ENCODE data around the gene MAML3. TPM values are rescaled to one million over a fixed set of nuclear protein-coding genes. Genes with fewer than 3 reads are reported as not detected.

MAML3 gene
- total and polyA plus RNA-seq, 9 donors = 11.1 to 23.8 (median 14.9) TPM

DNA sequence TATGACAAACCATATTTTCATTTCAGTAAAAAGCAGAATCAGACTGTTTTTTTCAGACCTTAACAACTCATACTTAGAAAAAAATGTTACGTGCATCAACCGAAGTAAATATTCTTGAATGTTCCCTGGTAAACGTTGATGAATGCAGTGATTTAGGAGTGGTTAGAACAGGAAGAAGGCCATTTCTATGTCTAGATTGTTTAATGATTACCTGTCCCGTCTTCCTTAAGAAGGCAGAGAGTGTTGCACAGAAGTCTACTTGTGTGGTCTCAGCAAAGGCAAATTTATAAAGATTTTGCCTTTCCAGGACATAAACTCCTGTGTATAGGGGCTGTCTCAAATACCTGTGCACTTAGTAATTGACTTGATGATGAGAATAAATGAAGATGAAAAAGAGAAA is 353.9 kb downstream of the MAML3 start:
- intact Hi-C loops (cut with DNase I) = loop anchor here in 1 of 4 donors (10.0 kb wide), 1 partner anchor 45 kb away; no protein-coding TSS in a partner anchor
- Histone ChIP-seq H3K4me1 (ENCODE audit: insufficient read depth) (peaks cover 3% of the 10 kb centered on the region), H3K27ac (no peak overlapping the region), H3K27me3 (no peaks in the 10 kb centered on the region), H3K36me3 (no peaks in the 10 kb centered on the region), H3K4me3 (no peak overlapping the region), H3K9me3 (no peaks in the 10 kb centered on the region)
- TF ChIP-seq EP300 (IDR thresholded peaks at IDR 0.05) (no peak), POLR2A (IDR thresholded peaks at IDR 0.05) (no peak)
- TF ChIP-seq, protein P1, sequence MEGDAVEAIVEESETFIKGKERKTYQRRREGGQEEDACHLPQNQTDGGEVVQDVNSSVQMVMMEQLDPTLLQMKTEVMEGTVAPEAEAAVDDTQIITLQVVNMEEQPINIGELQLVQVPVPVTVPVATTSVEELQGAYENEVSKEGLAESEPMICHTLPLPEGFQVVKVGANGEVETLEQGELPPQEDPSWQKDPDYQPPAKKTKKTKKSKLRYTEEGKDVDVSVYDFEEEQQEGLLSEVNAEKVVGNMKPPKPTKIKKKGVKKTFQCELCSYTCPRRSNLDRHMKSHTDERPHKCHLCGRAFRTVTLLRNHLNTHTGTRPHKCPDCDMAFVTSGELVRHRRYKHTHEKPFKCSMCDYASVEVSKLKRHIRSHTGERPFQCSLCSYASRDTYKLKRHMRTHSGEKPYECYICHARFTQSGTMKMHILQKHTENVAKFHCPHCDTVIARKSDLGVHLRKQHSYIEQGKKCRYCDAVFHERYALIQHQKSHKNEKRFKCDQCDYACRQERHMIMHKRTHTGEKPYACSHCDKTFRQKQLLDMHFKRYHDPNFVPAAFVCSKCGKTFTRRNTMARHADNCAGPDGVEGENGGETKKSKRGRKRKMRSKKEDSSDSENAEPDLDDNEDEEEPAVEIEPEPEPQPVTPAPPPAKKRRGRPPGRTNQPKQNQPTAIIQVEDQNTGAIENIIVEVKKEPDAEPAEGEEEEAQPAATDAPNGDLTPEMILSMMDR (IDR thresholded peaks at IDR 0.05) = no peak
- WGBS, 3 donors = 51 to 63% (median 56%) methylated on average over 4 of the region's 4 CpGs
- no peak for DNase-seq

DNA sequence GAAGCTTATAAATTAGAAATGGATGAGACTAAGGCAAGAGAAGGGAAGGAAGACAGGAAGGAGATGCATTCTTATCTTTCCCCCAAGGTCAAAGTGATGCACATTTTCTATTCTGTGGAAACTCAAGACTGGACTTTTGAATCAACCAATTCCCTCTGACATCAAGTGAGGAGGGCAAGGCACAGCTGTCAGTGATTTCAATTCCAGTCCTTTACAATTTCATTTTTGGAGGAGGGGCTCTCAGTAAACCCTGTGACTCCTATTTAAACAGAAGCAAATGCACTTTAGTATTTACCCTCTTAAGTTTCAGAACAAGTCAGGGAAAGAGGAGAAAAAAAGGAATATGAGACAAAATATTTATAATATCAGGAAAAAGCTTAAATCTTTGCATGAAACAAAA is 354.4 kb downstream of the MAML3 start:
- no peak overlapping the region for H3K27ac ChIP-seq
- DNase-seq = no peak
- peaks cover 3% of the 10 kb centered on the region for H3K4me1 ChIP-seq (ENCODE audit: insufficient read depth)
- no peaks in the 10 kb centered on the region for H3K9me3 ChIP-seq
- no peaks in the 10 kb centered on the region for H3K36me3 ChIP-seq
- H3K27me3 ChIP-seq = no peaks in the 10 kb centered on the region
- no peak overlapping the region for H3K4me3 ChIP-seq
- TF ChIP-seq, protein P1 (IDR thresholded peaks at IDR 0.05) = no peak
- TF ChIP-seq POLR2A (IDR thresholded peaks at IDR 0.05) (no peak), EP300 (IDR thresholded peaks at IDR 0.05) (no peak)
- intact Hi-C loops (cut with DNase I) = loop anchor here in 1 of 4 donors (10.0 kb wide), 1 partner anchor 45 kb away; no protein-coding TSS in a partner anchor

DNA sequence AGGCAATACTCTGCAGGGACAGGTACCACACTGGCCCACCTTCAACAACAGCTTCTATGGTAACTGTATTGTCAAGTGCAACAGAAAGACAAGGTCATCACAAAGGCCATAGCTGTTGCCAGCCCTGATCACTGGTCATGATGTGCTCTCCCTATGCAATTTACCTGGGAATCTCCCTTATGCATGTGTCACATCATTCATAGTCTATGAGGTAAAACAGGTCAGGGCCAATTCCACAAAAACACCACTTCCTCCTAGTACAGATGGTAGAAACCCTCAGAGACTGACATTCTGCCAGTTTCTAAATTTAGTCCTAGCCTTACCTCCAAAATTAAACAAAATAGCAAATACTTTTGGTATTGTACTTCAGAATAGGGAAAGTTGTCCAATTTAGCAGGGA is 355.5 kb downstream of the MAML3 start:
- H3K27ac ChIP-seq = no peak overlapping the region
- no peaks in the 10 kb centered on the region for H3K36me3 ChIP-seq
- no peak for DNase-seq
- TF ChIP-seq, protein P1 (IDR thresholded peaks at IDR 0.05) = no peak
- TF ChIP-seq POLR2A (IDR thresholded peaks at IDR 0.05) (no peak), EP300 (IDR thresholded peaks at IDR 0.05) (no peak)
- no peaks in the 10 kb centered on the region for H3K27me3 ChIP-seq
- intact Hi-C loops (cut with DNase I) = no loop called here
- H3K9me3 ChIP-seq = no peaks in the 10 kb centered on the region
- peaks cover 7% of the 10 kb centered on the region for H3K4me1 ChIP-seq (ENCODE audit: insufficient read depth)
- no peak overlapping the region for H3K4me3 ChIP-seq

- H3K4me1 ChIP-seq (ENCODE audit: insufficient read depth) = peaks cover 7% of the 10 kb centered on the region
- TF ChIP-seq, protein P1 (IDR thresholded peaks at IDR 0.05) = no peak
- TF ChIP-seq POLR2A (IDR thresholded peaks at IDR 0.05) = no peak
- TF ChIP-seq EP300 (IDR thresholded peaks at IDR 0.05) = no peak
- intact Hi-C loops (cut with DNase I) = no loop called here
- no peak overlapping the region for H3K27ac ChIP-seq
- DNase-seq = no peak
- no peak overlapping the region for H3K4me3 ChIP-seq
- H3K9me3 ChIP-seq = no peaks in the 10 kb centered on the region
- H3K27me3 ChIP-seq = no peaks in the 10 kb centered on the region
- H3K36me3 ChIP-seq = no peaks in the 10 kb centered on the region
- 97 to 99% (median 99%) methylated on average over 2 of the region's 2 CpGs for WGBS, 3 donors
Measured at GRCh38 chr4:139797287-139797686, 356.7 kb downstream of the MAML3 start.
